Sigmoid colon (tissue), 7 donors: ENCODE measurements around the gene AP4B1. TPM values are rescaled to one million over a fixed set of nuclear protein-coding genes. Genes with fewer than 3 reads are reported as not detected.

Experiments
- DNase-seq: peaks from one replicate; pipeline ENCODE4 v3.0.0-alpha.2; 2019
- H3K27ac ChIP-seq, 4 donors: fragments of 200-600 bp; sonication (generic); one replicate each; pipeline ENCODE4 v1.5.1; 2016 to 2019; ENCODE audit warnings: mild to moderate bottlenecking in 1 of 4
- H3K27me3 ChIP-seq, 3 donors: fragments of 200-600 bp; sonication (generic); one replicate each; pipeline ENCODE4 v1.5.1; 2019; ENCODE audit warnings: mild to moderate bottlenecking in 1 of 3
- H3K36me3 ChIP-seq, 4 donors: fragments of 200-600 bp; sonication (generic); one replicate each; pipeline ENCODE4 v1.5.1; 2016 to 2019
- H3K4me1 ChIP-seq, 4 donors: fragments of 200-600 bp; sonication (generic); one replicate each; pipeline ENCODE4 v1.5.1; 2017 to 2019
- H3K4me3 ChIP-seq, 4 donors: fragments of 200-600 bp; sonication (generic); one replicate each; pipeline ENCODE4 v1.5.1; 2017 to 2019; ENCODE audit warnings: mild to moderate bottlenecking in 2 of 4, moderate library complexity in 1 of 4
- H3K9me3 ChIP-seq, 4 donors: fragments of 200-600 bp in 3 of 4; sonication (generic) in 3 of 4; one replicate each; pipeline versions ENCODE4 v1.5.1 to v1.6.1; 2013 to 2019
- CTCF ChIP-seq, 4 experiments: fragments of 450-650 bp in 3 of 4; fragments of 200-600 bp in 1 of 4; IDR thresholded peaks; one replicate each; pipeline ENCODE4 v1.5.1; 2016 to 2019; ENCODE audit warnings: antibody characterized with exemption in 4 of 4, mild to moderate bottlenecking in 3 of 4, moderate library complexity in 2 of 4
- EP300 ChIP-seq, 4 donors: sonication (generic); formaldehyde crosslinking; IDR thresholded peaks; one replicate each; pipeline ENCODE4 v1.6.1; 2017; ENCODE audit warnings: antibody characterized with exemption in 4 of 4
- POLR2A ChIP-seq, 2 donors: fragments of 450-650 bp; IDR thresholded peaks; one replicate each; pipeline ENCODE4 v1.6.1; 2016; ENCODE audit warnings: antibody characterized with exemption in 2 of 2, mild to moderate bottlenecking in 2 of 2, moderate library complexity in 2 of 2
- POLR2AphosphoS5 ChIP-seq, 4 donors: sonication (generic); formaldehyde crosslinking; IDR thresholded peaks; one replicate each; pipeline ENCODE4 v1.6.1; 2017; ENCODE audit warnings: antibody characterized with exemption in 4 of 4
- WGBS, 2 donors: extraction: QIAGEN DNeasy Blood & Tissue Kit; methylation state at CpG; one replicate each; pipeline ENCODE4 v1.1.7; 2013; 5-methylcytosine and 5-hydroxymethylcytosine counted together
- intact Hi-C: fragments of 100-400 bp; cut with DNase I; formaldehyde crosslinking; loops from one replicate; pipeline ENCODE4 v1.15.1; 2023
- polyA plus RNA-seq, 3 donors: library from polyadenylated mRNA; stranded (reverse); fragments of 200-250 nt; gene quantifications; one replicate each; pipeline ENCODE4 v1.2.3, GENCODE V29; 2013
- total RNA-seq, 4 donors: library from RNA; depleted of rRNA; stranded (reverse); fragments of >200 nt; gene quantifications; one replicate each; pipeline ENCODE4 v1.1.0, GENCODE V29; 2016
- donor health status: healthy with polysubstance abuse.
- donor health status: Bipolar disorder and iron deficiency.
- donor health status: healthy.

Gene AP4B1
- total and polyA plus RNA-seq, 7 donors, result 4.8 to 21.3 (median 8.0) TPM

- intact Hi-C loops, result no loop called here
- 3 to 16% methylated on average over 3 of the region's 3 CpGs for WGBS, 2 donors
- Histone ChIP-seq H3K27me3 (no peaks in the 10 kb centered on the region), H3K9me3 (no peaks in the 10 kb centered on the region), H3K27ac (peak overlapping the region; percentile 25 to 57 (median 48)), H3K4me1 (peaks cover 0 to 66% (median 40%) of the 10 kb centered on the region in 4 donors), H3K36me3 (peaks cover 0 to 12% (median 0%) of the 10 kb centered on the region in 4 donors), H3K4me3 (no peak overlapping the region)
- no peak for DNase-seq
- TF ChIP-seq POLR2AphosphoS5 (IDR thresholded peaks at IDR 0.05) (no peak), CTCF (IDR thresholded peaks at IDR 0.05) (no peak), EP300 (IDR thresholded peaks at IDR 0.05) (no peak), POLR2A (IDR thresholded peaks at IDR 0.05) (no peak)
Observed at GRCh38 chr1:113947388-113948107, 42.9 kb upstream of the AP4B1 start.

- H3K36me3 ChIP-seq, result peaks cover 0 to 19% (median 0%) of the 10 kb centered on the region in 4 donors
- intact Hi-C loops, result no loop called here
- no peak for DNase-seq
- no peak overlapping the region for H3K4me3 ChIP-seq
- H3K9me3 ChIP-seq, result no peaks in the 10 kb centered on the region
- 19 to 35% methylated on average over 3 of the region's 3 CpGs for WGBS, 2 donors
- H3K27ac ChIP-seq, result peak overlapping the region; percentile 25 to 57 (median 48)
- no peak for TF ChIP-seq CTCF (IDR thresholded peaks at IDR 0.05)
- no peak for TF ChIP-seq POLR2AphosphoS5 (IDR thresholded peaks at IDR 0.05)
- TF ChIP-seq EP300 (IDR thresholded peaks at IDR 0.05), result no peak
- no peak for TF ChIP-seq POLR2A (IDR thresholded peaks at IDR 0.05)
- no peaks in the 10 kb centered on the region for H3K27me3 ChIP-seq
- peaks cover 0 to 62% (median 40%) of the 10 kb centered on the region in 4 donors for H3K4me1 ChIP-seq
Observed at GRCh38 chr1:113946678-113947387, 42.2 kb upstream of the AP4B1 start.

- no peak for DNase-seq
- H3K27ac ChIP-seq, result no peak overlapping the region
- peaks cover 0 to 57% (median 40%) of the 10 kb centered on the region in 4 donors for H3K4me1 ChIP-seq
- no peaks in the 10 kb centered on the region for H3K9me3 ChIP-seq
- H3K36me3 ChIP-seq, result peaks cover 0 to 26% (median 0%) of the 10 kb centered on the region in 4 donors
- H3K27me3 ChIP-seq, result no peaks in the 10 kb centered on the region
- WGBS, 2 donors, result 43 to 44% methylated on average over 1 of the region's 1 CpG
- intact Hi-C loops, result no loop called here
- no peak for TF ChIP-seq POLR2AphosphoS5 (IDR thresholded peaks at IDR 0.05)
- TF ChIP-seq CTCF (IDR thresholded peaks at IDR 0.05), result no peak
- no peak for TF ChIP-seq POLR2A (IDR thresholded peaks at IDR 0.05)
- no peak for TF ChIP-seq EP300 (IDR thresholded peaks at IDR 0.05)
- H3K4me3 ChIP-seq, result no peak overlapping the region
Observed at GRCh38 chr1:113946112-113946511, 41.5 kb upstream of the AP4B1 start.

- no peaks in the 10 kb centered on the region for H3K9me3 ChIP-seq
- intact Hi-C loops, result no loop called here
- no peak for DNase-seq
- peaks cover 0 to 56% (median 44%) of the 10 kb centered on the region in 4 donors for H3K4me1 ChIP-seq
- 93 to 95% methylated on average over 1 of the region's 1 CpG for WGBS, 2 donors
- H3K4me3 ChIP-seq, result no peak overlapping the region
- no peaks in the 10 kb centered on the region for H3K27me3 ChIP-seq
- H3K36me3 ChIP-seq, result peaks cover 0 to 34% (median 3%) of the 10 kb centered on the region in 4 donors
- TF ChIP-seq CTCF (IDR thresholded peaks at IDR 0.05) (no peak), EP300 (IDR thresholded peaks at IDR 0.05) (no peak), POLR2A (IDR thresholded peaks at IDR 0.05) (no peak), POLR2AphosphoS5 (IDR thresholded peaks at IDR 0.05) (no peak)
- H3K27ac ChIP-seq, result no peak overlapping the region
Observed at GRCh38 chr1:113945329-113945728, 40.7 kb upstream of the AP4B1 start.
